ENCODE measurements around the gene CDH15.

CDH15 gene

GRCh38 chr16:89149386-89149785 is 22.2 kb upstream of the CDH15 start:
- no peaks in the 10 kb centered on the region for H3K79me2 ChIP-seq (ENCODE audit: low read length)
- no peak for DNase-seq
- H3F3A ChIP-seq (ENCODE audit: insufficient read depth, low read length) = no peaks in the 10 kb centered on the region
- no peaks in the 10 kb centered on the region for H3K27me3 ChIP-seq (replicated peaks; ENCODE audit: insufficient read depth, low read length)
- no peak overlapping the region for H3K4me2 ChIP-seq (ENCODE audit: low read depth, low read length)
- no peak overlapping the region for H3K9ac ChIP-seq (ENCODE audit: low read length)
- TF ChIP-seq CTCF (IDR thresholded peaks at IDR 0.05; ENCODE audit: low read length) = no peak
- TF ChIP-seq EZH2 (optimal IDR thresholded peaks at IDR 0.05; ENCODE audit: low read depth, low read length) = no peak
- no peak for TF ChIP-seq EZH2phosphoT487 (IDR thresholded peaks at IDR 0.05; ENCODE audit: low read length)
- H3K9me2 ChIP-seq (replicated peaks; ENCODE audit: insufficient read depth, low read length) = no peaks in the 10 kb centered on the region
- H2AFZ ChIP-seq (ENCODE audit: low read length) = no peak overlapping the region
- no peaks in the 10 kb centered on the region for H3K36me3 ChIP-seq (replicated peaks; ENCODE audit: insufficient read depth, low read length)
- H3K27ac ChIP-seq (ENCODE audit: low read length) = no peak overlapping the region
- H3K4me1 ChIP-seq (ENCODE audit: low read length) = no peaks in the 10 kb centered on the region
- no peak overlapping the region for H3K4me3 ChIP-seq (ENCODE audit: low read length)
- no peaks in the 10 kb centered on the region for H3K9me3 ChIP-seq (replicated peaks; ENCODE audit: insufficient read depth, low read length)
- H4K20me1 ChIP-seq (ENCODE audit: insufficient read depth, low read length) = no peaks in the 10 kb centered on the region

GRCh38 chr16:89150090-89150835 is 21.3 kb upstream of the CDH15 start:
- no peaks in the 10 kb centered on the region for H3K9me2 ChIP-seq (replicated peaks; ENCODE audit: insufficient read depth, low read length)
- no peaks in the 10 kb centered on the region for H3K79me2 ChIP-seq (ENCODE audit: low read length)
- H3K9me3 ChIP-seq (replicated peaks; ENCODE audit: insufficient read depth, low read length) = no peaks in the 10 kb centered on the region
- TF ChIP-seq CTCF (IDR thresholded peaks at IDR 0.05; ENCODE audit: low read length) (no peak), EZH2phosphoT487 (IDR thresholded peaks at IDR 0.05; ENCODE audit: low read length) (no peak), EZH2 (optimal IDR thresholded peaks at IDR 0.05; ENCODE audit: low read depth, low read length) (no peak)
- H3K27ac ChIP-seq (ENCODE audit: low read length) = no peak overlapping the region
- no peak overlapping the region for H2AFZ ChIP-seq (ENCODE audit: low read length)
- H3F3A ChIP-seq (ENCODE audit: insufficient read depth, low read length) = no peaks in the 10 kb centered on the region
- H3K36me3 ChIP-seq (replicated peaks; ENCODE audit: insufficient read depth, low read length) = no peaks in the 10 kb centered on the region
- H4K20me1 ChIP-seq (ENCODE audit: insufficient read depth, low read length) = no peaks in the 10 kb centered on the region
- no peak overlapping the region for H3K9ac ChIP-seq (ENCODE audit: low read length)
- no peak for DNase-seq
- no peak overlapping the region for H3K4me2 ChIP-seq (ENCODE audit: low read depth, low read length)
- H3K4me3 ChIP-seq (ENCODE audit: low read length) = no peak overlapping the region
- no peaks in the 10 kb centered on the region for H3K4me1 ChIP-seq (ENCODE audit: low read length)
- H3K27me3 ChIP-seq (replicated peaks; ENCODE audit: insufficient read depth, low read length) = no peaks in the 10 kb centered on the region

- Histone ChIP-seq H3K4me1 (ENCODE audit: low read length) (no peaks in the 10 kb centered on the region), H3K27ac (ENCODE audit: low read length) (no peak overlapping the region), H2AFZ (ENCODE audit: low read length) (no peak overlapping the region), H3K9ac (ENCODE audit: low read length) (no peak overlapping the region), H3K4me3 (ENCODE audit: low read length) (no peak overlapping the region), H3K9me2 (replicated peaks; ENCODE audit: insufficient read depth, low read length) (no peaks in the 10 kb centered on the region), H3K27me3 (replicated peaks; ENCODE audit: insufficient read depth, low read length) (no peaks in the 10 kb centered on the region), H3K79me2 (ENCODE audit: low read length) (no peaks in the 10 kb centered on the region), H3F3A (ENCODE audit: insufficient read depth, low read length) (no peaks in the 10 kb centered on the region), H3K36me3 (replicated peaks; ENCODE audit: insufficient read depth, low read length) (no peaks in the 10 kb centered on the region), H4K20me1 (ENCODE audit: insufficient read depth, low read length) (no peaks in the 10 kb centered on the region), H3K9me3 (replicated peaks; ENCODE audit: insufficient read depth, low read length) (no peaks in the 10 kb centered on the region), H3K4me2 (ENCODE audit: low read depth, low read length) (no peak overlapping the region)
- DNase-seq = no peak
- no peak for TF ChIP-seq EZH2 (optimal IDR thresholded peaks at IDR 0.05; ENCODE audit: low read depth, low read length)
Measured at GRCh38 chr16:89150981-89151380, 20.6 kb upstream of the CDH15 start.
